DOHH2 (cell line): ENCODE measurements around the gene RTTN.

Experiments
- H3F3A ChIP-seq: fragments of 200-600 bp; sonication (generic), shearing (Covaris generic); 2 replicates; pipeline ENCODE4 v1.6.0; 2016; ENCODE audit warnings: antibody characterized with exemption, mild to moderate bottlenecking; ENCODE audit not compliant: control insufficient read depth, insufficient read depth
- H3K27ac ChIP-seq: fragments of 200-600 bp; sonication (generic); 2 replicates; pipeline ENCODE4 v1.5.1; 2014; ENCODE audit warnings: low read depth, mild to moderate bottlenecking, low read length, moderate library complexity
- H3K27me3 ChIP-seq: fragments of 200-600 bp; sonication (generic); 2 replicates; pipeline ENCODE4 v1.6.1; 2014; ENCODE audit warnings: mild to moderate bottlenecking, low read length, mixed read lengths; ENCODE audit not compliant: control insufficient read depth
- H3K36me3 ChIP-seq: fragments of 200-600 bp; sonication (generic); 2 replicates; pipeline ENCODE4 v1.6.1; 2014; ENCODE audit warnings: mild to moderate bottlenecking, low read length, moderate library complexity, mixed read lengths; ENCODE audit not compliant: control insufficient read depth
- H3K4me1 ChIP-seq: fragments of 200-600 bp; sonication (generic); 2 replicates; pipeline ENCODE4 v1.6.1; 2014; ENCODE audit warnings: mild to moderate bottlenecking, low read length, mixed read lengths; ENCODE audit not compliant: control insufficient read depth
- H3K4me2 ChIP-seq: fragments of 200-600 bp; sonication (generic); 2 replicates; pipeline ENCODE4 v1.6.0; 2014; ENCODE audit warnings: mild to moderate bottlenecking, low read length, moderate library complexity
- H3K4me3 ChIP-seq: fragments of 200-600 bp; sonication (generic); 2 replicates; pipeline ENCODE4 v1.5.1; 2014; ENCODE audit warnings: mild to moderate bottlenecking, low read length, mixed read lengths
- H3K79me2 ChIP-seq: fragments of 200-600 bp; sonication (generic); 2 replicates; pipeline ENCODE4 v1.6.1; 2014; ENCODE audit warnings: mild to moderate bottlenecking, low read length, mixed read lengths; ENCODE audit not compliant: control insufficient read depth
- H3K9me2 ChIP-seq: fragments of 200-600 bp; sonication (generic); replicated peaks from 2 replicates; pipeline ENCODE4 v1.6.1; 2014; ENCODE audit warnings: mild to moderate bottlenecking, low read length, mixed read lengths; ENCODE audit not compliant: control insufficient read depth
- H3K9me3 ChIP-seq: fragments of 200-600 bp; sonication (generic); 2 replicates; pipeline ENCODE4 v1.6.1; 2014; ENCODE audit warnings: antibody characterized with exemption, low read length, mixed read lengths; ENCODE audit not compliant: control insufficient read depth, insufficient read depth
- H4K20me1 ChIP-seq: fragments of 200-600 bp; sonication (generic); 2 replicates; pipeline ENCODE4 v1.6.0; 2014; ENCODE audit warnings: low read depth, mild to moderate bottlenecking, antibody characterized with exemption, low read length, moderate library complexity; ENCODE audit not compliant: control insufficient read depth, insufficient read depth
- EZH2phosphoT487 ChIP-seq: fragments of 200-600 bp; sonication (generic); IDR thresholded peaks from 2 replicates; pipeline ENCODE4 v1.6.1; 2017; ENCODE audit warnings: borderline replicate concordance, mild to moderate bottlenecking, antibody characterized with exemption, low read length, moderate library complexity, mixed read lengths
- TF ChIP-seq, protein P1 (sequence below): fragments of 200-600 bp; sonication (generic); IDR thresholded peaks from one replicate; pipeline ENCODE4 v1.5.1; 2014; ENCODE audit warnings: antibody characterized with exemption, mild to moderate bottlenecking, low read depth, low read length; ENCODE audit not compliant: poor library complexity, severe bottlenecking

RTTN gene

GRCh38 chr18:70037431-70038061 is 167.9 kb downstream of the RTTN start:
- TF ChIP-seq, protein P1, sequence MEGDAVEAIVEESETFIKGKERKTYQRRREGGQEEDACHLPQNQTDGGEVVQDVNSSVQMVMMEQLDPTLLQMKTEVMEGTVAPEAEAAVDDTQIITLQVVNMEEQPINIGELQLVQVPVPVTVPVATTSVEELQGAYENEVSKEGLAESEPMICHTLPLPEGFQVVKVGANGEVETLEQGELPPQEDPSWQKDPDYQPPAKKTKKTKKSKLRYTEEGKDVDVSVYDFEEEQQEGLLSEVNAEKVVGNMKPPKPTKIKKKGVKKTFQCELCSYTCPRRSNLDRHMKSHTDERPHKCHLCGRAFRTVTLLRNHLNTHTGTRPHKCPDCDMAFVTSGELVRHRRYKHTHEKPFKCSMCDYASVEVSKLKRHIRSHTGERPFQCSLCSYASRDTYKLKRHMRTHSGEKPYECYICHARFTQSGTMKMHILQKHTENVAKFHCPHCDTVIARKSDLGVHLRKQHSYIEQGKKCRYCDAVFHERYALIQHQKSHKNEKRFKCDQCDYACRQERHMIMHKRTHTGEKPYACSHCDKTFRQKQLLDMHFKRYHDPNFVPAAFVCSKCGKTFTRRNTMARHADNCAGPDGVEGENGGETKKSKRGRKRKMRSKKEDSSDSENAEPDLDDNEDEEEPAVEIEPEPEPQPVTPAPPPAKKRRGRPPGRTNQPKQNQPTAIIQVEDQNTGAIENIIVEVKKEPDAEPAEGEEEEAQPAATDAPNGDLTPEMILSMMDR = no peak
- TF ChIP-seq EZH2phosphoT487 = no peak
- Histone ChIP-seq H3K79me2 (no peaks in the 10 kb centered on the region), H3K27ac (no peak overlapping the region), H3K27me3 (no peaks in the 10 kb centered on the region), H3K4me2 (no peak overlapping the region), H3K36me3 (peaks cover 10% of the 10 kb centered on the region; the same call in 1 of the 2 replicates), H3K4me1 (peaks cover 12% of the 10 kb centered on the region), H3K4me3 (no peak overlapping the region), H3K9me2 (no peaks in the 10 kb centered on the region), H3K9me3 (no peaks in the 10 kb centered on the region), H3F3A (no peaks in the 10 kb centered on the region), H4K20me1 (no peaks in the 10 kb centered on the region)

- Histone ChIP-seq H3K27me3 (no peaks in the 10 kb centered on the region), H3K36me3 (peaks cover 10% of the 10 kb centered on the region; the same call in 1 of the 2 replicates), H3K4me3 (no peak overlapping the region), H3K9me2 (no peaks in the 10 kb centered on the region), H3K27ac (no peak overlapping the region), H3K4me2 (peak overlapping the region; percentile 38), H3K79me2 (no peaks in the 10 kb centered on the region), H4K20me1 (no peaks in the 10 kb centered on the region), H3K4me1 (peaks cover 12% of the 10 kb centered on the region), H3K9me3 (no peaks in the 10 kb centered on the region), H3F3A (no peaks in the 10 kb centered on the region)
- TF ChIP-seq EZH2phosphoT487 = no peak
- TF ChIP-seq, protein P1 = no peak
Measured at GRCh38 chr18:70036771-70037347, 168.6 kb downstream of the RTTN start.

GRCh38 chr18:70036168-70036567 is 169.3 kb downstream of the RTTN start:
- peaks cover 12% of the 10 kb centered on the region for H3K4me1 ChIP-seq
- H3K9me2 ChIP-seq = no peaks in the 10 kb centered on the region
- H3K27me3 ChIP-seq = no peaks in the 10 kb centered on the region
- peaks cover 10% of the 10 kb centered on the region for H3K36me3 ChIP-seq
- H3K4me2 ChIP-seq = no peak overlapping the region
- H3K4me3 ChIP-seq = no peak overlapping the region
- H3K79me2 ChIP-seq = no peaks in the 10 kb centered on the region
- no peaks in the 10 kb centered on the region for H3K9me3 ChIP-seq
- TF ChIP-seq EZH2phosphoT487 = no peak
- TF ChIP-seq, protein P1 = no peak
- no peaks in the 10 kb centered on the region for H3F3A ChIP-seq
- H3K27ac ChIP-seq = no peak overlapping the region
- no peaks in the 10 kb centered on the region for H4K20me1 ChIP-seq
